GM12892 (cell line): Measurements from ENCODE around the gene AMBP.

Experiments used
- POLR2A ChIP-seq: IDR thresholded peaks from 2 replicates; pipeline ENCODE4 v1.6.1; 2011; ENCODE audit warnings: low read depth, low read length, control low read depth
- TAF1 ChIP-seq: IDR thresholded peaks from 2 replicates; pipeline ENCODE4 v1.6.1; 2011; ENCODE audit warnings: low read depth, mild to moderate bottlenecking, control low read depth, low read length, borderline replicate concordance

GRCh38 chr9:114053246-114054005 lies 24.7 kb downstream of the AMBP start:
- TF ChIP-seq POLR2A (no peak), TAF1 (no peak)
